HFF-Myc (cell line): ENCODE measurements around the gene AHI1.

Experiments used
- DNase-seq: peaks from one replicate; pipeline ENCODE4 v3.0.0-alpha.2; 2011; ENCODE audit warnings: low read depth; ENCODE audit errors: extremely low read depth
- H3K4me3 ChIP-seq: replicated peaks from 2 replicates; pipeline ENCODE4 v1.5.1; 2011; ENCODE audit warnings: low read depth, mild to moderate bottlenecking, control low read depth, low read length
- TF ChIP-seq, protein P1 (sequence below): IDR thresholded peaks from 2 replicates; pipeline ENCODE4 v1.5.1; 2012; ENCODE audit warnings: mild to moderate bottlenecking, low read depth, low read length, control low read depth; ENCODE audit errors: missing control alignments

Gene AHI1

GRCh38 chr6:135318738-135319469 is 178.6 kb downstream of the AHI1 start:
- TF ChIP-seq, protein P1, sequence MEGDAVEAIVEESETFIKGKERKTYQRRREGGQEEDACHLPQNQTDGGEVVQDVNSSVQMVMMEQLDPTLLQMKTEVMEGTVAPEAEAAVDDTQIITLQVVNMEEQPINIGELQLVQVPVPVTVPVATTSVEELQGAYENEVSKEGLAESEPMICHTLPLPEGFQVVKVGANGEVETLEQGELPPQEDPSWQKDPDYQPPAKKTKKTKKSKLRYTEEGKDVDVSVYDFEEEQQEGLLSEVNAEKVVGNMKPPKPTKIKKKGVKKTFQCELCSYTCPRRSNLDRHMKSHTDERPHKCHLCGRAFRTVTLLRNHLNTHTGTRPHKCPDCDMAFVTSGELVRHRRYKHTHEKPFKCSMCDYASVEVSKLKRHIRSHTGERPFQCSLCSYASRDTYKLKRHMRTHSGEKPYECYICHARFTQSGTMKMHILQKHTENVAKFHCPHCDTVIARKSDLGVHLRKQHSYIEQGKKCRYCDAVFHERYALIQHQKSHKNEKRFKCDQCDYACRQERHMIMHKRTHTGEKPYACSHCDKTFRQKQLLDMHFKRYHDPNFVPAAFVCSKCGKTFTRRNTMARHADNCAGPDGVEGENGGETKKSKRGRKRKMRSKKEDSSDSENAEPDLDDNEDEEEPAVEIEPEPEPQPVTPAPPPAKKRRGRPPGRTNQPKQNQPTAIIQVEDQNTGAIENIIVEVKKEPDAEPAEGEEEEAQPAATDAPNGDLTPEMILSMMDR: no peak
- no peak overlapping the region for H3K4me3 ChIP-seq
- no peak for DNase-seq

- TF ChIP-seq, protein P1: no peak
- no peak overlapping the region for H3K4me3 ChIP-seq
- no peak for DNase-seq
These were observed 183.0 kb downstream of the AHI1 start for GRCh38 chr6:135314543-135314942.

GRCh38 chr6:135311446-135312200 is 185.9 kb downstream of the AHI1 start:
- TF ChIP-seq, protein P1: no peak
- no peak overlapping the region for H3K4me3 ChIP-seq
- no peak for DNase-seq

- H3K4me3 ChIP-seq: no peak overlapping the region
- no peak for DNase-seq
- TF ChIP-seq, protein P1: no peak
These were observed 187.2 kb downstream of the AHI1 start for GRCh38 chr6:135310291-135310690.

- TF ChIP-seq, protein P1: no peak
- no peak for DNase-seq
These were observed 190.7 kb downstream of the AHI1 start for GRCh38 chr6:135306740-135307420.

DNA sequence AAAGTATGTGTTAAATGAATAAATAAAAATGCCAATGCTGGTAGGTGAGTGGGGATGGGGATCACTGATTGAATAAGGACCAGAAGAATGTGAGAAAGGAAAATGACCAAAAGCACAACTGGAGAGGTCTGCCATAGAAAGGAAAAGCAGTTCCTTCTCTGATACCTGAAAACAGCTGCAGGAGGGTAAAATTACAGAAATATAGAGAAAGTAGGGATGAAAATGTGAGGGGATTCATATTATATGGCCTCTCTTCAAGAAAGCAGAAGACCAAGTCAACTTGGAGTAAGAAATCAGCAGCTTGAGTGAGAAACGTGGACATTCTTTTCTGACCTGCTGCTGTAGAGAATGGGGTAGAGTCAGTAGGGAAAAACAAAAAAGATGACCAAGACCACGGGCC is 191.4 kb downstream of the AHI1 start:
- TF ChIP-seq, protein P1: no peak
- no peak overlapping the region for H3K4me3 ChIP-seq
- DNase-seq: no peak

More at GRCh38 chr6:135306740-135307420, 190.7 kb downstream of the AHI1 start:
- no peak overlapping the region for H3K4me3 ChIP-seq
